GM10266 (cell line): ENCODE measurements around the gene EYA4.

Experiments used
- DNase-seq: peaks from one replicate; pipeline ENCODE4 v3.0.0; 2012; ENCODE audit errors: extremely low spot score
- TF ChIP-seq, protein P1 (sequence below): IDR thresholded peaks from 2 replicates; pipeline ENCODE4 v1.5.1; 2012; ENCODE audit warnings: mild to moderate bottlenecking, low read depth; ENCODE audit not compliant: control insufficient read depth, insufficient read depth; ENCODE audit errors: missing control alignments

The EYA4 gene

GRCh38 chr6:133404728-133405127, 163.6 kb downstream of the EYA4 start:
- TF ChIP-seq, protein P1, sequence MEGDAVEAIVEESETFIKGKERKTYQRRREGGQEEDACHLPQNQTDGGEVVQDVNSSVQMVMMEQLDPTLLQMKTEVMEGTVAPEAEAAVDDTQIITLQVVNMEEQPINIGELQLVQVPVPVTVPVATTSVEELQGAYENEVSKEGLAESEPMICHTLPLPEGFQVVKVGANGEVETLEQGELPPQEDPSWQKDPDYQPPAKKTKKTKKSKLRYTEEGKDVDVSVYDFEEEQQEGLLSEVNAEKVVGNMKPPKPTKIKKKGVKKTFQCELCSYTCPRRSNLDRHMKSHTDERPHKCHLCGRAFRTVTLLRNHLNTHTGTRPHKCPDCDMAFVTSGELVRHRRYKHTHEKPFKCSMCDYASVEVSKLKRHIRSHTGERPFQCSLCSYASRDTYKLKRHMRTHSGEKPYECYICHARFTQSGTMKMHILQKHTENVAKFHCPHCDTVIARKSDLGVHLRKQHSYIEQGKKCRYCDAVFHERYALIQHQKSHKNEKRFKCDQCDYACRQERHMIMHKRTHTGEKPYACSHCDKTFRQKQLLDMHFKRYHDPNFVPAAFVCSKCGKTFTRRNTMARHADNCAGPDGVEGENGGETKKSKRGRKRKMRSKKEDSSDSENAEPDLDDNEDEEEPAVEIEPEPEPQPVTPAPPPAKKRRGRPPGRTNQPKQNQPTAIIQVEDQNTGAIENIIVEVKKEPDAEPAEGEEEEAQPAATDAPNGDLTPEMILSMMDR: no peak
- no peak for DNase-seq

DNA sequence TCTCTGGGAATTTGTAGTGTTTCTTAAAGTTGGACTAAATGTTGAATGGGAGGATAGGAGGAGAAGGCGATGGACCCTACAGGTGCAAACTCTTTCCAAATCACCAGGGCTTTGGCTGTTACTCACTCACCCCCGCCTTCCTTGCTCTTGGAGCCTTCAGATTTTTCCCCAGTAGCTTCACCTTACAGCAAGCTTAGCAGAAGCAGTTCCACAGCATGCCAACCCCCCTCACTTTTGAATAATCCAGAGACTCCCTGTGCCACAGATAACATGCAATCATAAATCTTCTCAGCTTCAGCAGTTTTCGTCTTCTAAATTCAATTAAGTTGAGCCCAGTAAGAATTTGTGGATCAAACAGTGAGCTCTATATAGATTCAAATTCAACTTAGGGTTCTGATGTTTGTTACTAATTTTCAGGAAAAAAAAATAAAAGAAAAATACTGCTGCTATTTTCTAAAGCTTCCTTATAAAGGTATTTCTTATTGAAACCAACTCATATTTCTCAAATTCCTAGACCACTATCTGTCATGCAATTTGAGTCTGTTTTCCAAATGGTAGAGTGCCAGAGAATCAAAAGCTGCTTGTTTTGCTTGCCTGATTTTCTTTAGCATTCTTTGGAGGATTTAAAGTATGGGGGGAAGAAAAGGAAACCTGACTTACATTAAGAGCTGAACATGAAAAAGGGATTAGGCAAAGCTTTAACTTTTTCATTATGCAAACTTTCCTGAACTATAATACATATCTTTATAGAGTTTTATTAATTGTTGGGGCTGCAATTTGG, 166.4 kb downstream of the EYA4 start:
- TF ChIP-seq, protein P1: no peak
- no peak for DNase-seq

GRCh38 chr6:133408132-133408531, 167.0 kb downstream of the EYA4 start:
- TF ChIP-seq, protein P1: no peak

DNA sequence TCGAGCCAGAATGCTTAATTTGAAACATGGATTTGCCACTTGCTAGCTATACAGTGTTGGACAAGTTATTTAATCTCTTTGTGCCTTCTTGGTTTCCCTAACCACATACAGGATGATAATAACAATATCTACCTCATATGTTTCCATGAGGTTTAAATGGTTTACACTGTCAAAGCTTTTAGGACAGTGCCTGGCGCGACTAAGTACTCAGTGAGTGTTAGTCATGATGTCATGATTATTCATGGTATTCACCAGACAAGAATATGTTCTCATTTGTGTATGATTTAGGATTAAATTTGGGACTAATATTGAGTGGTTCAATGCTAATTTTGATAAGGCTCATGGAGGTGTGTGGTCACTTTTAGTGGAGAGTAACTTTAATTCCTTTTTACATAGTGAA, 167.4 kb downstream of the EYA4 start:
- no peak for DNase-seq
- TF ChIP-seq, protein P1: no peak

More at GRCh38 chr6:133408132-133408531, 167.0 kb downstream of the EYA4 start:
- no peak for DNase-seq

GRCh38 chr6:133410638-133411435, 169.7 kb downstream of the EYA4 start:
- TF ChIP-seq, protein P1: no peak
- DNase-seq: no peak

- TF ChIP-seq, protein P1: no peak
- DNase-seq: no peak
These were observed 170.6 kb downstream of the EYA4 start for GRCh38 chr6:133411757-133412156.

DNA sequence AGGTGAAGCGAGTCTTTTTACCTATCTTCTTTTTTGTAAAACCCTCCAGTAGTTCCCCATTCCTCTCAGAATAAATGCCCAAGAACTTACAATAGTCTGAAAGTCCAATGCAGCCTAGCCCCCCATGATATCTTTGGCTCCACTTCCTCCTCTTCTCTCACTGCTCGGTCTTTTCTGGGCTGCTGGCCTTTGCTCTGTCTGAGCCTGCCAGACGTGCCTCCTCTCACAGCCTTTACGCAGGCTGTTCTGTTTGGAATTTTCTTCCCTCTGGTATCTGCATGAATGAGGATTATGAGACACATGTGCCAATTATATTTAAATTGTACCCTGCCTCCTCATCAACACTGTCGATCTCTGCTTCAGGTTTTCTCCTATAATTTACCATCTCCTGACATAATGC, 174.1 kb downstream of the EYA4 start:
- TF ChIP-seq, protein P1: no peak

More for the DNA sequence above, 174.1 kb downstream of the EYA4 start:
- no peak for DNase-seq
